OCI-LY3 (cell line): ENCODE data around the gene KRT39.

Experiments used
- H2AFZ ChIP-seq: fragments of 200-600, 300-600 bp; shearing (Covaris generic); 2 replicates; pipeline ENCODE4 v1.6.0; 2014; ENCODE audit warnings: antibody characterized with exemption, low read depth, low read length
- H3K27ac ChIP-seq: fragments of 200-600, 300-600 bp; sonication (generic); 2 replicates; pipeline ENCODE4 v1.5.1; 2014; ENCODE audit warnings: mild to moderate bottlenecking, low read length, moderate library complexity, mixed read lengths
- H3K27me3 ChIP-seq: fragments of 200-600, 300-600 bp; sonication (generic); 2 replicates; pipeline ENCODE4 v1.6.1; 2014; ENCODE audit warnings: low read depth, low read length, mixed read lengths
- H3K36me3 ChIP-seq: fragments of 200-600, 300-600 bp; sonication (generic); replicated peaks from 2 replicates; pipeline ENCODE3; 2014; ENCODE audit warnings: low read depth, low read length, mixed read lengths
- H3K4me1 ChIP-seq: fragments of 300-600, 200-600 bp; sonication (generic); 2 replicates; pipeline ENCODE4 v1.6.1; 2014; ENCODE audit warnings: low read length, mixed read lengths
- H3K4me2 ChIP-seq: fragments of 200-600, 300-600 bp; sonication (generic); 2 replicates; pipeline ENCODE4 v1.6.1; 2014; ENCODE audit warnings: low read length, mixed read lengths
- H3K4me3 ChIP-seq: fragments of 300-600, 200-600 bp; sonication (generic); 2 replicates; pipeline ENCODE4 v1.5.1; 2014; ENCODE audit warnings: antibody characterized with exemption, mild to moderate bottlenecking, low read length, moderate library complexity
- H3K79me2 ChIP-seq: fragments of 300-600, 200-600 bp; shearing (Covaris generic); 2 replicates; pipeline ENCODE4 v1.6.1; 2014; ENCODE audit warnings: mild to moderate bottlenecking, low read length, mixed read lengths
- H3K9ac ChIP-seq: fragments of 300-600, 200-600 bp; shearing (Covaris generic); 2 replicates; pipeline ENCODE4 v1.6.0; 2014; ENCODE audit warnings: mild to moderate bottlenecking, low read length, moderate library complexity
- H3K9me3 ChIP-seq: fragments of 200-600, 300-600 bp; shearing (Covaris generic); 2 replicates; pipeline ENCODE4 v1.6.1; 2014; ENCODE audit warnings: low read length, mixed read lengths; ENCODE audit not compliant: insufficient read depth
- H4K20me1 ChIP-seq: fragments of 200-600, 300-600 bp; sonication (generic); 2 replicates; pipeline ENCODE4 v1.6.1; 2016; ENCODE audit warnings: low read length, mixed read lengths; ENCODE audit not compliant: insufficient read depth
- EZH2phosphoT487 ChIP-seq: fragments of 200-600 bp; shearing (Covaris generic); IDR thresholded peaks from 2 replicates; pipeline ENCODE4 v1.6.1; 2018; ENCODE audit warnings: antibody characterized with exemption, mixed run types, low read depth
- TF ChIP-seq, protein P1 (sequence below): fragments of 200-600, 300-600 bp; sonication (generic); IDR thresholded peaks from 2 replicates; pipeline ENCODE4 v1.5.1; 2014; ENCODE audit warnings: antibody characterized with exemption, low read length, low read depth

Gene KRT39

DNA sequence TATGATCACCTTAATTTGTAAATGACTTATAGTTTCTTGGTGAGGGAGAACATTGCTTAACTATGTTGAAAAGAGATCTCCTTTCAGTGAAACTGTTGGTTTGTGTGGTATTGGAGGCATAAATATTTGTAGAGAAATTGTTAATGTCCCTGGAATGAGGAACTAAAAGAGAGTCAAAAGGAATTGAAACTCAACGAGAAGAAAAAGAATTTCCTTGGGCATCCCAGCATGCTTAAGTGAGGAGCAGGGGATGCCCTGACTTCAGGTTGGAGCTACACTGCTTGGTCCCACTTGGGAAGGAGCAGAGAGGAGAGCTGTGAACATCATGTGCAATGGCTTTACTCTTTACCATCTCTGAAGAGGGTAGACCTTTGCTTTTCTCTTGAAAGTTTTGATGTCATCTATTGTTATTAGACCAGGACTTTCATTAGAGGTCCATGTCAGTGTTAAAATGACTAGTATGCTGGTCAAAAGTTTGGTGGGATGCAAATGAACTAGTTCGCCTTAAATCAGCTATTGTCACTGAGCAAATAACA, 51.0 kb downstream of the KRT39 start:
- Histone ChIP-seq H3K4me1 (peaks cover 24% of the 10 kb centered on the region), H3K4me2 (peak overlapping the region; percentile 59), H3K4me3 (peak overlapping the region; percentile 33), H3K36me3 (no peaks in the 10 kb centered on the region), H3K9ac (no peak overlapping the region), H3K9me3 (no peaks in the 10 kb centered on the region), H4K20me1 (no peaks in the 10 kb centered on the region), H3K79me2 (no peaks in the 10 kb centered on the region), H3K27ac (peak overlapping the region; percentile 61), H2AFZ (no peak overlapping the region), H3K27me3 (0 out of 2 replicates have a peak, but pooled peaks cover 3% of the 10 kb centered on the region)
- TF ChIP-seq, protein P1, sequence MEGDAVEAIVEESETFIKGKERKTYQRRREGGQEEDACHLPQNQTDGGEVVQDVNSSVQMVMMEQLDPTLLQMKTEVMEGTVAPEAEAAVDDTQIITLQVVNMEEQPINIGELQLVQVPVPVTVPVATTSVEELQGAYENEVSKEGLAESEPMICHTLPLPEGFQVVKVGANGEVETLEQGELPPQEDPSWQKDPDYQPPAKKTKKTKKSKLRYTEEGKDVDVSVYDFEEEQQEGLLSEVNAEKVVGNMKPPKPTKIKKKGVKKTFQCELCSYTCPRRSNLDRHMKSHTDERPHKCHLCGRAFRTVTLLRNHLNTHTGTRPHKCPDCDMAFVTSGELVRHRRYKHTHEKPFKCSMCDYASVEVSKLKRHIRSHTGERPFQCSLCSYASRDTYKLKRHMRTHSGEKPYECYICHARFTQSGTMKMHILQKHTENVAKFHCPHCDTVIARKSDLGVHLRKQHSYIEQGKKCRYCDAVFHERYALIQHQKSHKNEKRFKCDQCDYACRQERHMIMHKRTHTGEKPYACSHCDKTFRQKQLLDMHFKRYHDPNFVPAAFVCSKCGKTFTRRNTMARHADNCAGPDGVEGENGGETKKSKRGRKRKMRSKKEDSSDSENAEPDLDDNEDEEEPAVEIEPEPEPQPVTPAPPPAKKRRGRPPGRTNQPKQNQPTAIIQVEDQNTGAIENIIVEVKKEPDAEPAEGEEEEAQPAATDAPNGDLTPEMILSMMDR, result no peak
- no peak for TF ChIP-seq EZH2phosphoT487

DNA sequence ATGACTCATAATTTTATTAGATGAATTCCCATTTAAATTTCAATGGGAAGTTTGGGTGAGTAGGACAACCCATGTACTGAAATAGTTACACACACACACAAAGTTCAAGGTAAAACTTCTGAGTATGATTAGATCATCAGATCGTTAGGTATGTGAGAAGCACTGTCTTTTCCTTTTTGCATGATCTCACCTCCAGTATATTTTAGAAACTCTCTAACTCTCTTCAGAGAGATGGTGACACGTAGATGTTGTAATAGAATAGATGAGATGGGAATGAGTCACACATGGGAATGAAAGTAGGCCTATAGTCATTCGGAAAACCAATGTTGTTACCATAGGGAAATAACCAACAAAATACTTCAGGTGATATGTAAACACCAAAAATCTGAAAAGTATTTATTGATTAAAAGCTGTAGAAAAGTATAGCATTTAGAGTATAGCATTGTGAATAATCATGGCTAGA, 51.5 kb downstream of the KRT39 start:
- Histone ChIP-seq H2AFZ (no peak overlapping the region), H3K9me3 (no peaks in the 10 kb centered on the region), H3K36me3 (no peaks in the 10 kb centered on the region), H3K9ac (no peak overlapping the region), H3K79me2 (no peaks in the 10 kb centered on the region), H3K4me1 (peaks cover 29% of the 10 kb centered on the region), H3K27ac (peak overlapping the region; percentile 61), H3K27me3 (0 out of 2 replicates have a peak, but pooled peaks cover 3% of the 10 kb centered on the region), H3K4me3 (peak overlapping the region; percentile 33), H3K4me2 (peak overlapping the region; percentile 59), H4K20me1 (no peaks in the 10 kb centered on the region)
- no peak for TF ChIP-seq EZH2phosphoT487
- TF ChIP-seq, protein P1, result no peak

DNA sequence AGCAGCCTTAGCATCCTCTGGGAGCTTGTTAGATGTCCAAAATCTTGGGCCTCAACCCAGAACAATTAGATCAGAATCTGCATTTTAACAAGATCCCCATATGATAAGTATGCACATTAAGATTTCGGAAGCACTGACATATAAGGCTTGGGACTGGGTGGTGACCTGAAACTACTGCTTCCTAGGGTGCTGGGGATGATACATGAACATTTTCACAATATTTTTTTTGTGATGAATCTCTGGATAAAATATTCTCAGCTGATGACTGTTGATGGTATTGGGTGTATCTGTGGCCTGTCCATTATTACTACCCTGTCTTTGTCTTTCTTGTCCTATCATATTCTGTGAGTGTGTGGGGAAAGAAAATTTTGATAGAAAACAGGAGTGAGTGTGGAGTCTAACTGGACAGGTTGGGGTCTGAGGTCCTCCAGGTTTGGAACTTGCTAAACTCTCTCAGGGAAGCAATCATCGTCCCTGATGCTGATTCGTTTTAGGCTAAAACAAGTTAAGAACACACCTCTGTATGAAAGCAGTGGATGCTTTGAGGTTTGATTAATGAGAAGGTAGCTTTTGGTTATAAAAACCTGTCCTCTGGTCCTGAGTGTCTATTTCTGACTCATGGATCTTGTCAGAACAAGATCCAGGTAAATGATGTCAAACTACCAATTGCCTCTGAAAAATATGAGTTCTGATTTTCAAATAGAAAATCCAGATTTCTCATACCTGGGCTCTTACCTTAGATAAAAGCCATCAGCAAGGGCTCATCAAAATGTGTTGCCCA, 52.5 kb downstream of the KRT39 start:
- Histone ChIP-seq H3K9me3 (no peaks in the 10 kb centered on the region), H3K9ac (no peak overlapping the region), H3K4me1 (peaks cover 29% of the 10 kb centered on the region), H4K20me1 (no peaks in the 10 kb centered on the region), H3K4me3 (no peak overlapping the region), H2AFZ (no peak overlapping the region), H3K4me2 (peak overlapping the region; percentile 59; the same call in 1 of the 2 replicates), H3K27me3 (0 out of 2 replicates have a peak, but pooled peaks cover 3% of the 10 kb centered on the region), H3K27ac (no peak overlapping the region), H3K79me2 (no peaks in the 10 kb centered on the region), H3K36me3 (no peaks in the 10 kb centered on the region)
- TF ChIP-seq, protein P1, result no peak
- no peak for TF ChIP-seq EZH2phosphoT487

DNA sequence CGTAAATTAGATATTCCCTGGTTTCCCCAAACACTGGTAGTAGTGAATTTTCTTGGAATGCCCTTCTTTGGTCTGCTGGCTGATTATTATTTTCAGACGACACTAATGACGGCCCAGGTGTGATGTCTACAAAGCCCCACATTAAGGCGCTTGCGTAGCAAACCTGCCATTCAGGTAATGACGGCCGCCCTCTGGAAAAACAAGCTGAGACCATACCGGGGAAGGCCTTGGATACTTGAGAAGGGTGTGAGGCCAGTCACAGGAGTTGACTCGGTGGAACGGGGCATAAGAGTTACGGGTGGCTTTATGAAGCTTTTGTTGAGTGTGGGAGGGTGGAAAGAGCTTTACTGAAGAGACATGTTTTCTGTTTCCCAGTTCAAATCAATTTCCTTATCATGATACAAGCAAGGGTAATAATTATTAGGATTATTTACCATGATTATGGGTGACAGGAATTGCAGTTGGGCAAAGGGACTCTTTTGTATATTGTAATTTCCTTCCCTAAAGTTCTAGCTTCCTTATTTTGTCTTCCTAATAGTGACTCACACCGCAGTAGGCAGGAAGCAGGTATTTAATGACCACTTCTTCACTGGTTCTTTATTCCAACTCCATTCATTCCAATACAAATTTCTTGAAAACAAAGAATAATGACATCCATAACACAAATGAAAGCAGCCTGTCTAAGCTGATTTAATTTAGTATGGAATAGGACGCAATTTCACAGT, 54.1 kb downstream of the KRT39 start:
- Histone ChIP-seq H3K9me3 (no peaks in the 10 kb centered on the region), H3K4me3 (no peak overlapping the region), H3K9ac (no peak overlapping the region), H3K36me3 (no peaks in the 10 kb centered on the region), H4K20me1 (no peaks in the 10 kb centered on the region), H3K27me3 (peaks cover 14% of the 10 kb centered on the region), H3K27ac (no peak overlapping the region), H3K79me2 (no peaks in the 10 kb centered on the region), H3K4me1 (peaks cover 29% of the 10 kb centered on the region), H3K4me2 (no peak overlapping the region), H2AFZ (no peak overlapping the region)
- TF ChIP-seq EZH2phosphoT487, result no peak
- TF ChIP-seq, protein P1, result no peak
